OCI-LY7 (cell line): ENCODE data around the gene KCNQ1.

Source experiments
- CTCF ChIP-seq: fragments of 200-600 bp; sonication (generic); conservative IDR thresholded peaks from 2 replicates; pipeline ENCODE4 v1.5.1; 2014; ENCODE audit warnings: mild to moderate bottlenecking, antibody characterized with exemption, low read length, moderate library complexity, mixed read lengths
- EZH2phosphoT487 ChIP-seq: fragments of 200-600 bp; sonication (generic); IDR thresholded peaks from 2 replicates; pipeline ENCODE4 v1.6.1; 2018; ENCODE audit warnings: low read depth, borderline replicate concordance, mild to moderate bottlenecking, mixed run types, antibody characterized with exemption, low read length, moderate library complexity, mixed read lengths

- TF ChIP-seq CTCF (no peak), EZH2phosphoT487 (no peak)
These were observed 13.5 kb downstream of the KCNQ1 start for GRCh38 chr11:2458321-2458720.
